ENCODE results near the gene GGT6.

Gene GGT6

GRCh38 chr17:4541328-4542002 lies 18.9 kb downstream of the GGT6 start:
- in situ Hi-C loops (cut with MboI; ENCODE audit: low sequenced_read_pairs): no loop called here

GRCh38 chr17:4540687-4541327 lies 19.6 kb downstream of the GGT6 start:
- in situ Hi-C loops (cut with MboI; ENCODE audit: low sequenced_read_pairs): no loop called here

- in situ Hi-C loops (cut with MboI; ENCODE audit: low sequenced_read_pairs): no loop called here
Observed at GRCh38 chr17:4540224-4540651, 20.1 kb downstream of the GGT6 start.

- in situ Hi-C loops (cut with MboI; ENCODE audit: low sequenced_read_pairs): no loop called here
Observed at GRCh38 chr17:4539576-4540223, 20.7 kb downstream of the GGT6 start.

- in situ Hi-C loops (cut with MboI; ENCODE audit: low sequenced_read_pairs): no loop called here
Observed at GRCh38 chr17:4539025-4539424, 21.4 kb downstream of the GGT6 start.

GRCh38 chr17:4538236-4539002 lies 22.0 kb downstream of the GGT6 start:
- in situ Hi-C loops (cut with MboI; ENCODE audit: low sequenced_read_pairs): no loop called here

GRCh38 chr17:4537451-4538235 lies 22.7 kb downstream of the GGT6 start:
- in situ Hi-C loops (cut with MboI; ENCODE audit: low sequenced_read_pairs): no loop called here

GRCh38 chr17:4536742-4537411 lies 23.5 kb downstream of the GGT6 start:
- in situ Hi-C loops (cut with MboI; ENCODE audit: low sequenced_read_pairs): no loop called here

- in situ Hi-C loops (cut with MboI; ENCODE audit: low sequenced_read_pairs): no loop called here
Observed at GRCh38 chr17:4536259-4536741, 24.1 kb downstream of the GGT6 start.

GRCh38 chr17:4535667-4536258 lies 24.6 kb downstream of the GGT6 start:
- in situ Hi-C loops (cut with MboI; ENCODE audit: low sequenced_read_pairs): no loop called here

GRCh38 chr17:4534928-4535666 lies 25.3 kb downstream of the GGT6 start:
- in situ Hi-C loops (cut with MboI; ENCODE audit: low sequenced_read_pairs): no loop called here

GRCh38 chr17:4534515-4534914 lies 25.9 kb downstream of the GGT6 start:
- in situ Hi-C loops (cut with MboI; ENCODE audit: low sequenced_read_pairs): no loop called here

- in situ Hi-C loops (cut with MboI; ENCODE audit: low sequenced_read_pairs): no loop called here
Observed at GRCh38 chr17:4533523-4534504, 26.6 kb downstream of the GGT6 start.

- in situ Hi-C loops (cut with MboI; ENCODE audit: low sequenced_read_pairs): no loop called here
Observed at GRCh38 chr17:4532860-4533522, 27.4 kb downstream of the GGT6 start.

- in situ Hi-C loops (cut with MboI; ENCODE audit: low sequenced_read_pairs): no loop called here
Observed at GRCh38 chr17:4531988-4532736, 28.2 kb downstream of the GGT6 start.
